Measurements from ENCODE around the gene NBPF11. TPM values are rescaled to one million over a fixed set of nuclear protein-coding genes. Genes with fewer than 3 reads are reported as not detected.
"Not testable (repeated sequence)": the region's sequence is repeated elsewhere in the genome, so short reads cannot be mapped to it uniquely, and the experiment has no call there.

NBPF11 gene
- total RNA-seq (2021; ENCODE audit: unreplicated experiment) (6.0 TPM), Bru-seq, nascent RNA (percentile 69 among the genes with signal in this experiment), BruChase-seq, experiment 1, labeled RNA remaining after a 6-hour chase (percentile 62 among the genes with signal in this experiment), BruChase-seq, experiment 2, labeled RNA remaining after a 2-hour chase (percentile 72 among the genes with signal in this experiment)
- polyA plus RNA-seq (2012): 3.9 and 4.7 TPM in 2 replicates
- long read RNA-seq, partial matches to known transcripts: 1 of 11 reads
- long read RNA-seq, other reads (novel, unspliced or antisense): 10 of 11 reads

- RAD21 ChIA-PET (ENCODE audit: low non-redundant PET in 1 of 2, low total read pairs in 2 of 2, uncharacterized antibody in 2 of 2, unreplicated experiment in 2 of 2); H3K9me3 ChIP-seq (ENCODE audit: control insufficient read depth in 1 of 2, insufficient read depth in 1 of 2, low read depth in 1 of 2, low read length in 2 of 2); H3K4me1 ChIP-seq (ENCODE audit: control insufficient read depth in 1 of 2, insufficient read depth in 2 of 2, low read length in 2 of 2); H3K36me3 ChIP-seq (ENCODE audit: control insufficient read depth in 1 of 2, insufficient read depth in 2 of 2, low read length in 2 of 2); H3K27me3 ChIP-seq (ENCODE audit: insufficient read depth, low read length); H3K9me2 ChIP-seq (ENCODE audit: insufficient read depth); H2AFZ ChIP-seq (ENCODE audit: low read depth, low read length, poor library complexity, severe bottlenecking); intact Hi-C loops (cut with micrococcal nuclease); CTCF ChIA-PET; H4K20me1 ChIP-seq (ENCODE audit: insufficient read depth); H3K79me2 ChIP-seq (ENCODE audit: insufficient read depth, low read length); BruUV-seq (replicated peaks): not testable (repeated sequence)
- POLR2A ChIA-PET: interaction anchor here (1.4 kb wide), 1 partner anchor 111 kb away, joined by 6 read pairs; no protein-coding TSS in a partner anchor
- H3K4me3 ChIP-seq (replicated peaks in 1 of 2; ENCODE audit: low read depth in 1 of 2, low read length in 2 of 2): peak within 1 kb of the TSS; percentile 58 to 64
- peak; percentile 61 for DNase-seq (ENCODE audit: low read depth, low spot score)
- TF ChIP-seq POLR2AphosphoS5 (IDR thresholded peaks at IDR 0.05; ENCODE audit: low read depth, low read length) (peak; percentile 39; the same call in 1 of the 2 replicates), ZBTB33 (IDR thresholded peaks at IDR 0.05; ENCODE audit: extremely low read depth, insufficient replicate concordance, low read length) (peak; percentile 49), SIN3A (IDR thresholded peaks at IDR 0.05; ENCODE audit: low read depth) (0 out of 2 replicates have a peak, but pooled peaks have one; percentile 15), ZFX (IDR thresholded peaks at IDR 0.05) (peak; percentile 40), ELF1 (IDR thresholded peaks at IDR 0.05; ENCODE audit: borderline replicate concordance, low read depth) (peak; percentile 60)
- peak; percentile 98 for ATAC-seq
- peak within 1 kb of the TSS; percentile 71 for H3K9ac ChIP-seq (ENCODE audit: low read length)
- peak within 1 kb of the TSS; percentile 72 for H3K4me2 ChIP-seq (ENCODE audit: low read length)
- H3K27ac ChIP-seq (ENCODE audit: low read depth, low read length): peak within 1 kb of the TSS; percentile 55
Measured at GRCh38 chr1:148151911-148152656, at the start of gene NBPF11. TSS of gene NBPF11 (minus strand) at chr1:148152281. CDS start at chr1:148127003, 25,278 bp downstream.

GRCh38 chr1:148197396-148197795 lies 45.3 kb upstream of the NBPF11 start:
- ATAC-seq; DNase-seq (ENCODE audit: low read depth, low spot score); intact Hi-C loops (cut with micrococcal nuclease): not testable (repeated sequence)

GRCh38 chr1:148196949-148197348 lies 44.9 kb upstream of the NBPF11 start:
- H3K79me2 ChIP-seq (ENCODE audit: insufficient read depth, low read length); H3K36me3 ChIP-seq (ENCODE audit: control insufficient read depth in 1 of 2, insufficient read depth in 2 of 2, low read length in 2 of 2); H3K4me2 ChIP-seq (ENCODE audit: low read length); H3K4me3 ChIP-seq (replicated peaks in 1 of 2; ENCODE audit: low read depth in 1 of 2, low read length in 2 of 2); DNase-seq (ENCODE audit: low read depth, low spot score); H4K20me1 ChIP-seq (ENCODE audit: insufficient read depth); H2AFZ ChIP-seq (ENCODE audit: low read depth, low read length, poor library complexity, severe bottlenecking); ATAC-seq; H3K4me1 ChIP-seq (ENCODE audit: control insufficient read depth in 1 of 2, insufficient read depth in 2 of 2, low read length in 2 of 2); BruUV-seq (replicated peaks); H3K9ac ChIP-seq (ENCODE audit: low read length); POLR2A ChIA-PET; intact Hi-C loops (cut with micrococcal nuclease); H3K9me2 ChIP-seq (ENCODE audit: insufficient read depth); RAD21 ChIA-PET (ENCODE audit: low non-redundant PET in 1 of 2, low total read pairs in 2 of 2, uncharacterized antibody in 2 of 2, unreplicated experiment in 2 of 2); H3K27me3 ChIP-seq (ENCODE audit: insufficient read depth, low read length); CTCF ChIA-PET; H3K27ac ChIP-seq (ENCODE audit: low read depth, low read length); H3K9me3 ChIP-seq (ENCODE audit: control insufficient read depth in 1 of 2, insufficient read depth in 1 of 2, low read depth in 1 of 2, low read length in 2 of 2): not testable (repeated sequence)

More at GRCh38 chr1:148197396-148197795, 45.3 kb upstream of the NBPF11 start:
- H3K4me2 ChIP-seq (ENCODE audit: low read length); H3K9me3 ChIP-seq (ENCODE audit: control insufficient read depth in 1 of 2, insufficient read depth in 1 of 2, low read depth in 1 of 2, low read length in 2 of 2); H2AFZ ChIP-seq (ENCODE audit: low read depth, low read length, poor library complexity, severe bottlenecking); POLR2A ChIA-PET; H3K27ac ChIP-seq (ENCODE audit: low read depth, low read length); BruUV-seq (replicated peaks); H3K9me2 ChIP-seq (ENCODE audit: insufficient read depth); H3K36me3 ChIP-seq (ENCODE audit: control insufficient read depth in 1 of 2, insufficient read depth in 2 of 2, low read length in 2 of 2); RAD21 ChIA-PET (ENCODE audit: low non-redundant PET in 1 of 2, low total read pairs in 2 of 2, uncharacterized antibody in 2 of 2, unreplicated experiment in 2 of 2); H3K27me3 ChIP-seq (ENCODE audit: insufficient read depth, low read length); H3K9ac ChIP-seq (ENCODE audit: low read length); H3K79me2 ChIP-seq (ENCODE audit: insufficient read depth, low read length); H3K4me1 ChIP-seq (ENCODE audit: control insufficient read depth in 1 of 2, insufficient read depth in 2 of 2, low read length in 2 of 2); CTCF ChIA-PET; H3K4me3 ChIP-seq (replicated peaks in 1 of 2; ENCODE audit: low read depth in 1 of 2, low read length in 2 of 2); H4K20me1 ChIP-seq (ENCODE audit: insufficient read depth): not testable (repeated sequence)

Measured in HCT116 (cell line).